HS-27A (cell line): ENCODE measurements around the gene PPP1R16B.
"Not testable (repeated sequence)": the region's sequence is repeated elsewhere in the genome, so short reads cannot be mapped to it uniquely, and the experiment has no call there.

Experiments
- DNase-seq: peaks from one replicate; pipeline ENCODE4 v3.0.0-alpha.2; 2012; ENCODE audit warnings: low read depth, missing footprints

Gene PPP1R16B

DNA sequence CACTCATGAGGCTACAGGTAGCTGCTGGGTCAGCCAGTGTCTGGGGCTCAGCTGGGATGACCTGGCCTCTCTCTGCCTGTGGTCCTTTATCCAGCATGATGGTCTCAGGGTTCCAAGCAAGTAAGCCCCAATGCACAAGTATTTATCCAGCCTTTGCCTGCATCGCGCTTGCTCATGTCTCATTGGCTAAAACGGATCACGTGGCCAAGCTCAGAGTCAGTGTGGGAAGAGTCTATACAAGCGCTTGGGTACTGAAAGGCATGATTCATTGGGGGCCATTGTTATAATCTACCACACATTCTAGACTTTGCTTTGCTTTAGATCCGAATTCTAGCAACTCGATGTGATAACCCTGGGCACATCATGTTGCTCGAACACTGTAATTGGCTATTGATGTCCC lies 48.3 kb downstream of the PPP1R16B start:
- DNase-seq: no peak

DNA sequence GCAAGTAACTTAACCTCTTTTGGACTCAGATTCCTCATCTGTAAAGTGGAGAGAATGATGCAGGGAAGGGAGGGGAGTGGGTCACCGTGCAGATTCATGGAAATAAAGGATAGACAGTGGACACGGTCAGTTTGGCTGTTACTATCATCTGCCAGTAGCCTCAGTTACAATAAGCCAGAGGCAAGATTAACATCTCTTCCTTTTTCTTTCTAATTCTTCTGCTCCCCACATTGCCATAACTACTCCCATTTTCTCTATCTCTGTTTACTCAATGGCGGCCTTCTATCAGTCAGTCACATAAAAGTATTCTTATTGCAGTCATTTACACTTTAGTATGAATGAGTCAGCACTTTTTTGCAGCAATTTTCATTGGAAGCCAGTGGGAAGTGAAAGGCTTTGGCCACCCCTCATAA lies 49.2 kb downstream of the PPP1R16B start:
- no peak for DNase-seq

DNA sequence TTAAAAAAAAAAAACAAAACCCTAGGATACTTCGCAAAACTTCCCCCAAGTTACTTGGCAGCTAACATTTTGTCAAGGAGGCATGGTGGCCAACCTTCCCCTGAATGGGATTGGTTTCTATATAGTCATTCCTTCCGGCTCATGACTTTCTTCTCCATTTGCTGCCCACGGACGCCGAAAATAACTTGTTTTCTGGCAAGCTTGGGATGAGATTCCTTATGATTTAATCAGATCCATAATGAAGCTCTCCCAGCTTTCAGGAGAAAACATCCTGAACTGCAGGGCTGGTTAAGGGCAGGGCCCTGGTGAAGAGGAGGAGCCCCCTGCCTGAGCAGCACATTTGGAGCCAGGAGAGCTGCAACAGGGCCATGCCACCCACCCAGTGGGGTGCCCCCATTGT lies 49.9 kb downstream of the PPP1R16B start:
- no peak for DNase-seq

DNA sequence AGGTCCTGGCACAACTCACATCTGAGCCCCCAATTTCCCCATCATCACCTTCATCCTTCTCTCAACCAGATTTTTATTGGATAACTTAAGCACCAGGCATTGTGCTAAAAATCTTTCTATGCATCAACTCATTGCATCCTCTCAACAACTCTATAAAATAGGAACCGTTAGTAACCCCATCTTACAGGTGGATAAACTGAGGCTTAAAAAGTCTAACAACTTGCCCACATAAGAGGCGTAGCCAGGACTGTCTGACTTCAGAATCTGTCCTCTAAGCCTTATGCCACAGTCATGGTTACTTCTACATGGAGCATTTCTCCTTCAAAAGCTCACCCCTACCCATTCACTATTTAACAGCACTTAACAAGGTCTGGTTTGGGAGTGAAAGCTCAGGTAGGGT lies 51.1 kb downstream of the PPP1R16B start:
- no peak for DNase-seq

DNA sequence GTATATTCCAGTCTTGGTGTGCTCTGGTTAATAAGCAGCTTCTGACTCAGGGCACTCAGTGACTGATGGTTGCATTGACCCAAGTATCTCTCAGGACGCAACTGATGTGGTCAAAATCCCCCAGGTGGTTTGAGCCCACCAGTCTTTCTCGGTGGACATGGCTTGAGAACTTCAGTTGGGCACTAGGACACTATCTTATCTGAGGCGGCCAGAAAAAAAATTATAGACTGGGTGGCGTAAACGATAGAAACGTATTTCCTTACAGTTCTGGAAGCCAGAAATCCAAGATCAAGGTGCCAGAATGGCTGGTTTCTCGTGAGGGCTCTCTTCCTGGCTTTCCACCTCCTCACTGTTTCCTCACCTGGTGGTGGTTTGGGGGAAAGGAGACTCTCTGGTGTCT lies 52.2 kb downstream of the PPP1R16B start:
- DNase-seq: no peak

DNA sequence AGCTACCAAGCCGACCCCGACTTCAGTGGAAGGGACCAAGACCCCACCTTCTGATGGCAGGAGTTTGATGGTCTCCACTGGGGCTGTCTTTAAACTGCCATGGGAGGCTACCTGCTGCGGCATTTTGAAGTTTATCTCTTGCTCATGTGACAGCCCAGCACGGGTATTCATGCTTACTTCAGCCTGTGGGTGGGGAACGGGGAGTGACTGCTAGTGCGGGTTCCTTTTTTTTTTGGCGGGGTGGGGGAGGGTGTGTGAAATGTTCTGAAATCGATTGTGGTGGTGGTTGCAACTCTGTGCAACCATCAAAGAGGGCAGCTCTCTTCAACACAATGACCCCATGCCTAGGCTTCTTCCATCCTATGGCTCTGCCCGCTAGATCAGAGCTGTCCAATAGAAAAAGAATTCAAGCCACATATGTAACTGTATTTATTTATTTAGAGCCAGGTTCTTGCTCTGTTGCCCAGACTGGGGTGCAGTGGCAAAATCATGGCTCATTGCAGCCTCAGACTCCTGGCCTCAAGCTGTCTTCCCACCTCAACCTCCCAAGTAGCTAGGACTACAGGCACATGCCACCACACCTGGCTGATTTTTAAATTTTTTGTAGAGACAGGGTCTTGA lies 53.7 kb downstream of the PPP1R16B start:
- no peak for DNase-seq

DNA sequence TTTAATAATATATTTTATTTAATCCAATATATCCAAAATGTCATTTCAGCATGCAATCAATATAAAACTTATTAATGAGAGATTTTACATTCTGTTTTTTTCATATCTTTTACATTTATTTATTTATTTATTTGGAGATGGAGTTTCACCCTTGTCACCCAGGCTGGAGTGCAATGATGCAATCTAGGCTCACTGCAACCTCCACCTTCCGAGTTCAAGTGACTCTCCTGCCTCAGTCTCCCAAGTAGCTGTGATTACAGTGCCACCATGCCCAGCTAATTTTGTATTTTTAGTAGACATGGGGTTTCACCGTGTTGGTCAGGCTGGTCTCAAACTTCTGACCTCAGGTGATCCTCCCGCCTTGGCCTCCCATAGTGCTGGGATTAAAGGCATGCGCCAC lies 54.4 kb downstream of the PPP1R16B start:
- DNase-seq: not testable (repeated sequence)

DNA sequence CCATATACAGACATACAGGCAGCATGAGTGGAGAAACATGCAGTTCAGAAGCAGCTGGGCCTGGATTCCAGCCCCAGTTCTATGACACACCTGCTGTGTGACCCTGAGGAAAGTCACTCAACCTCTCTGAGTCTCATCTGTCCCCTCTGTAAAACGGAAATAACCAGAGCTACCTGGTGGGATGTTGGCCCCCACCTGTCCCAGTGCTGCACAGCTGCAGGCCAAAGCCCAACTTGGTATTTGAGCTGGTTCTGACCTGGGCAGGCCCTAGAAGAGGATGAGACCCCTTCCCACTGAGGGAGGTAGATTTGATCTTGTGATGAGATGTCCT lies 55.5 kb downstream of the PPP1R16B start:
- DNase-seq: no peak

DNA sequence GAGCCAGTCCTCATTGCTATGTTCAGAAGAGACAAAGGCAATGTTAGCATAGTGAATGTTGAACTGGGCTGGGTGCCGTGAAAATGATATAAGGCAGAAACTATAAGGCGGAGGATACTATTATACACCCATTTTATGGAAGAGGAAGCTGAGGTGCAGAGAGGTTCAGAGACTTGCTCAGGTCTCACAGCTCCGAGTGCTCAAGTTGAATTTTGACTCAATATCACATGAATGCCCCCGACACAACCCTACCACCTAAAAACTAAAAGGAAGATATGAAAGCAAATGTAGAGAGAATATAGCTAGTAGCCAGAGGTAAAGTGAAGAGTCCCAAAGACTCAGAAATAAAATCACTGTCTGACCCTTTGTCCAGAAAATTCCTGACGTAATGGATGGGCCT lies 56.7 kb downstream of the PPP1R16B start:
- DNase-seq: no peak

DNA sequence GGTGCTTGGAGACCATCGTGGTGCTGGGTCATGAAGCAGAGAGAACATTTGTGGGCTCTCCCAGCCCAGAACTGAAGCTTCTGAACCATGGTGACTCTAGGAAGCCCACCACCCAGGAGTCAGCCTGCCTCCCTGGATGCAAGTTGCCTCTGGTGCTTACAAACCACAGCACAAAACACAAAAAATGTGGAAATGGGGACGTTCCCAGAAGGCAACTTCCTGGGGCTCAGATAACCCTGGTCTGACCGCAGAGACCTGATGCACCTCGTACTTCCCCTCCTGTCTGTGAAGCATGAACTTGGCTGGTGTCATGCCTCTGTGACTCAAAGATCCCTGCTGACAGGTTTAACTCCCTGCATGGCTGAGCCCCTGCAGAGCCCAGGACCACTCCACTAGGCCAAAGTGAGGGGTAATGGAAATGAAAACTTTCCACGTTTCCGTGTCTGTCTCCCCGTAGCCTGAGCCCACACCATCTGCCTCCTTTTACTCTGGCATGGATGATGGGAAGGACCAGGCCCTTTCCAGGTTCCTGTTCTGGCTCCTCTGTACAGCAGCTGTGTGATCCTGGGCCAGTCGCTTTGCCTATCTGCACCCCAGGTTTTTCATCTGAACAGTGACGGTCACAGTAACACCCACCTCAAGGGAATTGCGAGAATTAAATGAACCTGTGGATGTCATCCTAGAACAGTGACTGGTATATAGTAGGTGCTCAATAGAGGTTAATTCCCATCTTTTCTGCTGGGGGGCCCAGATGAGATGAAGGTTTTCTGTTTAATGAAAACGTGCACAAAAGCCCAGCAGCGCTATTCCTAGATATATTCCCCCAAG lies 57.7 kb downstream of the PPP1R16B start:
- DNase-seq: no peak

DNA sequence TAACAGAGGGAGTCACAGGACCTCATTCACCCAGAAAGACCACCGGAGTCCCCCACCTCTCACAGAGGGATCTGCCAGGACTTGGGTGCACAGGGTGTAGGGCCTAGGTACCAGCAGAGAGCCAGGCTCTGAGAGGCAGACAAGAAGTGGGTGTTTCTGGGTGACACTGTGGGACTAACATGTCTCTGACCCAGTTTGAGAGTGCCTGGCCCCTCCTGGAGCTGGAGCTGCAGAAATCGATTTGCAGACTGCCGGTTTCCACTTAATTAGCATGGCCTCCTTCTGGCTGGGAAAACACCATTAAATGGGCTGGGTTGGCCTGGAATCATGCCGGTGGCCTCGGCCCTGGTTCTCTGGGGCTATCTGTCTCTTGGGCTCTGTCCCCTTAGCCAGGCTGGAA lies 59.2 kb downstream of the PPP1R16B start:
- no peak for DNase-seq

DNA sequence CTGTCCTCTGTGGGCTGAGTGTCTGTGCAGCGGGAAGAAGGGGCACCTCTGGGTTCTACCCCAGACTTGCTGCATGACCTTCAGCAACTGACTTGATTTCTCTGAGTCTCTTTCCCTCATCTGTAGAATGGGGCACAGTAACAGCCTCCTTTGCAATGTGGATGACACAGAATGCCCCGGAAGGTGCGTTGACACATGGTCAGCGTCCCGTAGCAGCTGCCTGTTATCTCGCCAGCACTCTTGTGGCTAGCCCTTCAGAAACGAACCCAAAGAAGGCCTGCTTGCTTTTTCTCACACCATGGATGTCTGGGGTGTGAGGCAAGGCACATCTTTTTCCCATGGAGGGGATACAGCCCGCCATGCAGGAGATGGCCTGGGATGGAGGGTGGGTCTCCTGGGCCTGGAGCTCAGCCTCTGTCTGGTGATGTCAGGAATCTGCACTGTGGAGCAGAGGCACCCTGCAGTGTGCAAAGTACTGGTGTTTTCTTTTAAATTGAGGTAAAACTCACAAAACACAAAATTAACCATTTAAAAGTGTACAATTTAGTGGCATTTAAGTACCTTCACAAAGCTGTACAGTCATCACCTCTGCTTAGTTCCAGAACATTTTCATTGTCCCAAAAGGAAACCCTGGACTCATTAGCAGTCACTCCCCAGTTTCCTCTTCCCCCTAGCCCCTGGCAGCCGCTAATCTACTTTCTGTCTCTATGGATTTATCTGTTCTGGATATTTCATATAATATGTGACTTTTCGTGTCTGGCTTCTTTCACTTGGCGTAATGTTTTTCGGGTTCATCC lies 61.0 kb downstream of the PPP1R16B start:
- DNase-seq: no peak

DNA sequence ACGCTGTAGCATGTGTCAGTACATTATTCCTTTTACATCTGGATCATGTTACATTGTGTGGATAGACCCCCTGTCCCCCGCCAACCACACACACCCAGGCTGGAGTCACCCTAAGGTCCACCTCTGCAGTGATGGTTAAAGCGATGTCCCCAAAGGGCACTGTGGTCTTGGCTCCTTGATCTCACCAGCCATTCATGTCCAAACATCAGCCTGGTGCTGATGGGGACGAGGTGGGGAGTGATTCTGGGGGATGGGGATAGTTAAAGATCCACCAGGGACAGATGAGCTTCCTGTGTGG lies 61.5 kb downstream of the PPP1R16B start:
- DNase-seq: no peak

DNA sequence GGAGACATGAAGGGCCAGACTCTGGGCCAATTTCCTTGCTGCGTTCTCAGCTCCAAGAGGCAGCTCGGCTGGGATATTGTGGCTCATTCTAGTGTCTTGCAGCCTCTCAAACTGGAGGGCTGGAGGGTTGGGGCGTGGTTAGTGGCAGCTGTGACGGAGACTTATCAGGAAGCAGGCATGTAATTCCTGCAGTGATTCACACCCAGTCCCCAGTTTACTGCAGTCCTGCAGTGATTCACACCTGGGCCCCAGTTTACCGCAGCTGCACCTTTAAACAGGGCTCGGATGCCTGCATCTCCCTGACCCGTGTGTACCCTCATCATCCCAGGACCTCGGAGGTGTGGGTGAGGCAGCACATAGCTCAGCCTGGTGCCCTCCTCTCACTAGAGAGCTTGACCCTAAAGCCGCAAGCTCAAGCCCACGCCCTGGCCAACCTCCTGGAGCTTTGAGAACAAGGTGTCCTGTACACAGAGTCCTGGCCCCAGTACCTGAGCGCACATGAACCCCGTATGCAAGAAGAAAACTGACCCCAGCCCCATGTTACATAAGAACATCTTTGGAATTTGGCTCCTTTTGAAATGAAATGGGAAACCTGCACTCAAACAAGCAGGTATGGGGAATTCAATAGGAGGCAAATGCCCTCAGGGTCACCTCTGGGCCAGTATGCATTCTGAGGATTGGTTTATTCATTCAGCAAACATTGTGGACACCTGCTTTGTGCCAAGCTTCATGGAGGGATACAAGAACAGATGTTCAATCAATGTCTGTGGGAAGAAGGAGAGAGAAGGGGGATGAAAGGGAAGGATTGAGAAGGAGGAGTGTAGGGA lies 65.4 kb downstream of the PPP1R16B start:
- no peak for DNase-seq

DNA sequence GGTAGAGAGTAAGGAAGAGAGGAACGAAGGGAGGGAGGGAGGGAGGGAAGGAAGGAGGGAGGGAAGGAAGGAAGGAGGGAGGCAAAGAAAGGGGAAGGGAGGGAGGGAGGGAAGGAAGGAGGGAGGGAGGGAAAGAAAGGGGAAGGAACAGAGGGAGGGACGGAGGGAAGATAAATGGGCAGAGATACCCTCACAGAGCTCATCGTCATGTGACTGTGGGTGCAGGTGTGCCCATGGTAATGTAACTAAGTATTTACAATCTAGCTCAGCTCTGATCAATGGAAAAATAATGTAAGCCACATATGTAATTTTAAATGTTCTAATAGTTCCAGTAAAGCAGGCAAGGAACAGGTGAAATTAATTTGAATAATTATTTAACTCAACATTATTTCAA lies 66.1 kb downstream of the PPP1R16B start:
- no peak for DNase-seq

DNA sequence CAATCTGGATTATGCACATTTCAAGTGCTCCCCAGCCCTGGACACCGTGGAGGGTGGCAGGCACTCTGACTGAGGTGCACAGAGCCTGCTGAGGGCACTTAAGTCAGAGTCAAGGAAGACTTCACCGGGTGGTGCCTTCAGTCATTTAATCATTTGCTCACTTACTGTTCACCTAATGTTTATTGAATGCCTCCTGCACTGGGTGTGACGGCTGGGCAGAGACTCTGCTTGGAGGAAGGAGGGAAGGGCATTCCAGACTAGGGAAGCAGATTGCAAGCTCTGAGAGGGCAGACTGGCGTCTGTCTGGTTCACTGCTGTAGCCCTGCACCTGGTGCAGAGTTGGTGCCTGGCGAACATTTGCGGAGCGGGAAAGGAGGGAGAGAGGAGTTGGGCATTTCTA lies 66.5 kb downstream of the PPP1R16B start:
- DNase-seq: no peak

DNA sequence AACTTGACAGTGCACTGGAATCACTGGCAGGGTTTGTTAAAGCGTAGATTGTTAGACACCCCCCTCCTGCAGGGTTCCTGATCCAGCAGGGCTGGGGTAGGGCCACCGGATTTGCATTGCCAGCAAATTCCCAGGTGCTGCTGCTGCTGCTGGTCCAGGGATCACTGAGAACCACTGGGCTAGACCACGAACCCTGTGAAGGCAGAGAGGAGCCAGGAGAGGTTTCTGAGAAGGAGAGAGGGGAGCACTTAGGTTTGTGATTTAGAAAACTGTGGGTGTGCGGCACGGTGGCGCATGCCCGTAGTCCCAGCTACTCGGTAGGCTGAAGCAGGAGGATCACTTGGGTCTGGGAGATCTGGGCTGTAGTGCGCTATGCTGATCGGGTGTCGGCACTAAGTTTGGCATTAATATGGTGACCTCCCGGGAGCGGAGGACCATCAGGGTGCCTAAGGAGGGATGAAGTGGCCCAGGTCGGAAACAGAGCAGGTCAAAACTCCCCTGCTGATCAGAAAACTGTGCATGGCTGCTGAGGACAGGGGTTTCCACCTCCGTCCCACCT lies 67.1 kb downstream of the PPP1R16B start:
- no peak for DNase-seq

DNA sequence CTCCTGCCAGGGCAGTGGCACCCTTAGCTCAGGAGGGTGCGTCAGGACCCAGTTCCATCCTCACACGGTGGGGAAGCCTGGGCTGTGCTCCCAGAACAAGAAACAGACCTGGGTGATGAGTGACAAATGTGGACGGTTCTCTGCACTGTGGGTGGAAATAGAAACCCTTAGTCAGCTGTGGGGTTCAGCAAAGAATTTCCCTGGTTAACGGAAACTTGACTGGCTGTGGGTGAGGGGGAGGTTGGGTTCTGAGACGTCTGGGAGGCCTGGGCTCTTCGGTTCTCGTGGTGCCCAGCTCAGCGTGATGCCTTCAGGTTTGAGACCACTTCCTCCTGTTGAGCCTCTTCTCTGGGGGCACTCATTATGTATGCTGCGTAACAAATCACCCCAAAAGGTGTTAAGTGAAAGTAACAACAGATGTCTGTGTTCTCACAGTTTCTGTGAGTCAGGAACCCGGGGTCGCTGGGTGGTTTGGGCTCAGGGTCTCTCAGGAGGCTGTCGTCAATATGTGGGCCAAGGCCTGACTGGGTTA lies 67.6 kb downstream of the PPP1R16B start:
- DNase-seq: no peak

DNA sequence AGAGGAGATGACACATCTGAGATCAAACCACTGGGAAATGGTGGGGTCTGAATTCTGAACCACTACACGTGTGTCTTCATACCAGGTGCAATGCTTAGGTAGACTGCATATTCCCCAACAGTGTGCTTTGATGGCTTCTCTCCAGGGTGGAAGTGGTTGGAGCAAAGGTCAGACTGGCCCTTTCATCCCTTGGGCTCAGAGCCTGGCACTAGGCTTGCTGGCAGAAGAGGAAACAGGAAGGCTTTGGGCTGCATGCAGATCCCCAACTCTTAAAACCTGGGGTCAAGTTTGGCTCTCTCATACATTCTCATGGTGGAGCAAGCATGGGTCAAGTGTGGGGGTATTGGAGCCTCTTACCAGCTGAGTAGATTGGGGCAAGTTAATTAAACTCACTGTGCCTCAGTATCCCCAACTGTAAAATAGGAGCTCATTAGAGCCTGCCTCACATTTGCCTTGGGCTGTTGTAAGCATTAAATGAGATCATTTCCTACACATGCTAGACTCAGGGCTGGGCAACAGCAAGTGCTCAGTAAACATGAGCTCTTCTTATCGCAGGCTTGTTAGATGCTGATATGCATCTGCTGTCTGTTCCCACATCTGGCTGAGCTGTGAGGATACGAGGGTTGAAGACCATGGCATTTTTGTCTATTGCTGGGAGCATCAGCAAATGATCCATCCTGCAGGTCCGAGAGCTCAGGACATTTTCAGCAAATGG lies 69.1 kb downstream of the PPP1R16B start:
- DNase-seq: no peak

DNA sequence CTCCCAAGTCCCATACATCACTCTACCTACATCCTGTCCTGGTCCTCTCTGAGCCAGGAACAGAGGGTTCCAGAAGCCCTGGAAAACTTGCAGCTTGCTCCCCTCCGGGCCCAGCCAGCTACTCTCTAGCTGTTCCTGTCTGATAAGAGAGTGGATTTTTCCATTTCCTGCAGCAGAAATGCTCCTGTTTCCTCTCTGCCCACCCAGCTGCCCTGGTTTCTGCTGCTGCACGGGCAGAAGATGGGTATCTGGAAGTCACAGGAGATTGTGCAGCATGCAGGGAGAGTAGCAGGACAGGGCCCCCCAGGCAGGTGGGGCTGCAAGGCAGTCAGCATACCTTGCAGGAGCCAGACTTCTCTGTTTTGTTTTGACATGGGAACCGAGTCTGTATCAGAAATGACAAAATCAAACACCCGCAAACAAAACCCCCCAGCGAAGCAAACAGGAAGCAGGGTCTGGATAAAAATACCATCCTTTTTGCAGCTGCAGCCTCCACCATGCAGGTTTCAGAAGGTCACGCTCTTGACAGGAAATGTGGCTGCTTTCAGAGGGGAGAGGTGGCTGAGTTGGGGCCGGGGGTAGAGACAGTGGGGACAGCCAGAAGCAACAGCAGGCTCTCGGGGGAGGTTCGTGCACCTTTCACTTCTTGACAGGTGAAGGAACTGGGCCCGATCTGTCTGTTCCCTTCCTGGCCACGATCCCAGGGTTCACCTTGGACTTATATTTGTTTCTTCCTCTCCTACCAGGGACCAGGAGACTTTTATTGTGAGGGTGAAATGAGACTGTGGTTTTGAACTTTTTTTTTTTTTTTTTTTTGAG lies 69.9 kb downstream of the PPP1R16B start:
- no peak for DNase-seq
